ENCODE measurements around the gene ECSCR.

ECSCR gene

GRCh38 chr5:139474890-139475791 is 12.6 kb upstream of the ECSCR start:
- DNase-seq (ENCODE audit: low read depth, low spot score): no peak

- DNase-seq (ENCODE audit: low read depth, low spot score): no peak
These were observed 11.0 kb upstream of the ECSCR start for GRCh38 chr5:139473565-139473964.

GRCh38 chr5:139473105-139473504 is 10.6 kb upstream of the ECSCR start:
- no peak for DNase-seq (ENCODE audit: low read depth, low spot score)

- no peak for DNase-seq (ENCODE audit: low read depth, low spot score)
These were observed 10.0 kb upstream of the ECSCR start for GRCh38 chr5:139472386-139473030.

GRCh38 chr5:139470821-139471300 is 8.3 kb upstream of the ECSCR start, which contains the start of gene SMIM33:
SMIM33 (plus strand) TSS chr5:139471004; CDS start chr5:139471122, 118 bp downstream.
- DNase-seq (ENCODE audit: low read depth, low spot score): no peak

- no peak for DNase-seq (ENCODE audit: low read depth, low spot score)
These were observed 5.9 kb upstream of the ECSCR start for GRCh38 chr5:139468421-139468931.

- DNase-seq (ENCODE audit: low read depth, low spot score): no peak
These were observed 845 bp downstream of the ECSCR start for GRCh38 chr5:139461698-139462097.

- no peak for DNase-seq (ENCODE audit: low read depth, low spot score)
These were observed 1.4 kb downstream of the ECSCR start for GRCh38 chr5:139461176-139461575.

- no peak for DNase-seq (ENCODE audit: low read depth, low spot score)
These were observed 2.1 kb downstream of the ECSCR start for GRCh38 chr5:139460455-139460854.

- no peak for DNase-seq (ENCODE audit: low read depth, low spot score)
These were observed 3.0 kb downstream of the ECSCR start for GRCh38 chr5:139459451-139459934.

GRCh38 chr5:139458580-139459407 is 3.7 kb downstream of the ECSCR start:
- DNase-seq (ENCODE audit: low read depth, low spot score): no peak

- no peak for DNase-seq (ENCODE audit: low read depth, low spot score)
These were observed 4.8 kb downstream of the ECSCR start for GRCh38 chr5:139457653-139458306.

- no peak for DNase-seq (ENCODE audit: low read depth, low spot score)
These were observed 5.3 kb downstream of the ECSCR start for GRCh38 chr5:139457241-139457640.

- DNase-seq (ENCODE audit: low read depth, low spot score): no peak
These were observed 5.8 kb downstream of the ECSCR start for GRCh38 chr5:139456776-139457175.

GRCh38 chr5:139454568-139455290 is 7.8 kb downstream of the ECSCR start:
- no peak for DNase-seq (ENCODE audit: low read depth, low spot score)

GRCh38 chr5:139453683-139454567 is 8.6 kb downstream of the ECSCR start:
- DNase-seq (ENCODE audit: low read depth, low spot score): no peak

- no peak for DNase-seq (ENCODE audit: low read depth, low spot score)
These were observed 10.5 kb downstream of the ECSCR start for GRCh38 chr5:139451878-139452660.

GRCh38 chr5:139451176-139451575 is 11.4 kb downstream of the ECSCR start:
- no peak for DNase-seq (ENCODE audit: low read depth, low spot score)
